Measurements from ENCODE around the gene DYNC1I1.

The DYNC1I1 gene

DNA sequence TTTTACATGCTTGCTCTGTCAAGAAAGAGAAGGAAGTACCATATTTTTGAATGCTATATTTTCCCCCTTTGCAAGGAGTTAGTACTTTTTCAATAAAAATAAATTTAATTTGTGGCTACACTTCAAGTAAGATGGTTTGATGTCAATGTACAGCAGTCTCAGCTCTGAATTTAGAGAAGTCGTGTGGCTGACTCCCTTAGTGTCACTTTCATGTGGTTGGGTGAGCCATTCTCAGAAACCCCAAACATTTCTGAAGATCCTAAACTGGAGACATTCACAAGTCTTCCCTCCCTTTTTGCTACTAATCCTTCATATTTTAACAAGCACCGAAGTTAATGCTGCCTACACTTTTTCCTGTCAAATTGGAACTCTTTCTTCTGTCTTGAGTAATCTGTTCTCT, 244.4 kb downstream of the DYNC1I1 start:
- no peak overlapping the region for H3K27ac ChIP-seq (ENCODE audit: low read depth, low read length)
- no peak overlapping the region for H3K9ac ChIP-seq (ENCODE audit: low read length in 5 of 5)
- no peaks in the 10 kb centered on the region for H3K36me3 ChIP-seq (ENCODE audit: control insufficient read depth in 5 of 5, insufficient read depth in 5 of 5, low read length in 5 of 5)
- no peaks in the 10 kb centered on the region for H3K9me3 ChIP-seq (ENCODE audit: control insufficient read depth in 5 of 5, low read length in 5 of 5)
- H3K27me3 ChIP-seq (ENCODE audit: control insufficient read depth in 5 of 5, insufficient read depth in 4 of 5, low read length in 5 of 5), result no peaks in the 10 kb centered on the region
- no peak overlapping the region for H3K4me3 ChIP-seq (ENCODE audit: low read depth in 1 of 5, low read length in 5 of 5)
- no peaks in the 10 kb centered on the region for H3K4me1 ChIP-seq (ENCODE audit: control insufficient read depth in 5 of 5, insufficient read depth in 5 of 5, low read length in 5 of 5)

DNA sequence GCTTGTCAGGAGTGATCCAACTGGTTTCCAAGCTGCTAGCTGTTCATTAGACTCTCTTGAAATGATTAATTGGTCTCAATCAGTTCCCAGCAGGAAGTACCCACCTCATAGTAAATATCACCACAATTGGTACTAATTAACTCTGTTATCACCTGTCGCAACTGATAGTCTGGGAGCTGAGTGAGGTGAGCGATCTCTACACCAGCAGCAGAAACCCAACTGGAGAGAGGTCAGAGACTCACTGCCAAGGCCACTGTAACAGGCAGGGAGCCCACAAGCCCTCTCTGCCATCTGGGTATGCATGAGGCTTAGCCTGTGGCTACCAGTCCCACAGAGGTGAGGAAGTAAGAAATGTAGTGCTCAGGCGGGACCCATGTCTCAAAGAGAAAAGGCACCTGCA, 245.5 kb downstream of the DYNC1I1 start:
- no peaks in the 10 kb centered on the region for H3K27me3 ChIP-seq (ENCODE audit: control insufficient read depth in 5 of 5, insufficient read depth in 4 of 5, low read length in 5 of 5)
- no peaks in the 10 kb centered on the region for H3K9me3 ChIP-seq (ENCODE audit: control insufficient read depth in 5 of 5, low read length in 5 of 5)
- H3K4me1 ChIP-seq (ENCODE audit: control insufficient read depth in 5 of 5, insufficient read depth in 5 of 5, low read length in 5 of 5), result no peaks in the 10 kb centered on the region
- no peak overlapping the region for H3K4me3 ChIP-seq (ENCODE audit: low read depth in 1 of 5, low read length in 5 of 5)
- no peak overlapping the region for H3K27ac ChIP-seq (ENCODE audit: low read depth, low read length)
- no peak overlapping the region for H3K9ac ChIP-seq (ENCODE audit: low read length in 5 of 5)
- no peaks in the 10 kb centered on the region for H3K36me3 ChIP-seq (ENCODE audit: control insufficient read depth in 5 of 5, insufficient read depth in 5 of 5, low read length in 5 of 5)

DNA sequence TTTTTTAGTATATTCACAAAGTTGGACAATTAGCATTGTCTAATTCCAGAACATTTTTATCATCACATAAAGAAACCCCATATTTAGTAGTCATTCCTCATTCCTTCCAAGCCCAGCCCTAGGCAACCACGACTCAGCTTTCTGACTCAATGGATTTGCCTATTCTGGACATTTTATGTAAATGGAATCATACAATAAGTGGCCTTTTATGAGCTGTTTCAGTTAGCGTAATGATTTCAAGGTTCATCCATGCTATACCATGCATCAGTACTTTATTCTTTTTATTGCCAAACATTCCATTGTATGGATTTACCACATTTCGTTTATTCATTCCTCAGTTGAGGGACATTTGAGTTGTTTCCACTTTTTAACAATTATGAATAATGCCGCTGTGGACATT, 249.2 kb downstream of the DYNC1I1 start:
- Histone ChIP-seq H3K9ac (ENCODE audit: low read length in 5 of 5) (no peak overlapping the region), H3K27me3 (ENCODE audit: control insufficient read depth in 5 of 5, insufficient read depth in 4 of 5, low read length in 5 of 5) (no peaks in the 10 kb centered on the region), H3K4me3 (ENCODE audit: low read depth in 1 of 5, low read length in 5 of 5) (no peak overlapping the region), H3K36me3 (ENCODE audit: control insufficient read depth in 5 of 5, insufficient read depth in 5 of 5, low read length in 5 of 5) (no peaks in the 10 kb centered on the region), H3K27ac (ENCODE audit: low read depth, low read length) (no peak overlapping the region), H3K4me1 (ENCODE audit: control insufficient read depth in 5 of 5, insufficient read depth in 5 of 5, low read length in 5 of 5) (no peaks in the 10 kb centered on the region), H3K9me3 (ENCODE audit: control insufficient read depth in 5 of 5, low read length in 5 of 5) (no peaks in the 10 kb centered on the region)

DNA sequence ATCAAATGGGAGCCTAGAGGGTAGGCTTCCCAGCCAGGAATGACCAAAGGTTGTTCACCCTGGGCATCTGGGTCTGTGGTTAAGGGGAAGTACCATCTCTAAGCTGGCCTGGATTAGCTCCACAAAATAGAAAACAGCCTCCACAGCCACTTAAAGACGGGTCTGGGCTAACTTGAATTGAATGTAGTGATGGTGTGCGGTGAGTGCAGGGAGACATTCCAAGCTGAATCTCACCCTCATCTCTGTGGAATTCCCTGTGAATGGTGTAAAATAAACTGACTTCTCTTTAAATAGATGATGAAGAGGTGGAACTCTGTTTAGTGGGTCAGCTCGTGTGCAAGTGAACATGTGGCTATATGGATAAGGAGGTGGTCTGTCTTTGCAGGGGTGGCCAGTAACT, 251.0 kb downstream of the DYNC1I1 start:
- Histone ChIP-seq H3K4me1 (ENCODE audit: control insufficient read depth in 5 of 5, insufficient read depth in 5 of 5, low read length in 5 of 5) (no peaks in the 10 kb centered on the region), H3K36me3 (ENCODE audit: control insufficient read depth in 5 of 5, insufficient read depth in 5 of 5, low read length in 5 of 5) (no peaks in the 10 kb centered on the region), H3K27me3 (ENCODE audit: control insufficient read depth in 5 of 5, insufficient read depth in 4 of 5, low read length in 5 of 5) (no peaks in the 10 kb centered on the region), H3K9me3 (ENCODE audit: control insufficient read depth in 5 of 5, low read length in 5 of 5) (no peaks in the 10 kb centered on the region), H3K27ac (ENCODE audit: low read depth, low read length) (no peak overlapping the region), H3K9ac (ENCODE audit: low read length in 5 of 5) (no peak overlapping the region), H3K4me3 (ENCODE audit: low read depth in 1 of 5, low read length in 5 of 5) (no peak overlapping the region)

DNA sequence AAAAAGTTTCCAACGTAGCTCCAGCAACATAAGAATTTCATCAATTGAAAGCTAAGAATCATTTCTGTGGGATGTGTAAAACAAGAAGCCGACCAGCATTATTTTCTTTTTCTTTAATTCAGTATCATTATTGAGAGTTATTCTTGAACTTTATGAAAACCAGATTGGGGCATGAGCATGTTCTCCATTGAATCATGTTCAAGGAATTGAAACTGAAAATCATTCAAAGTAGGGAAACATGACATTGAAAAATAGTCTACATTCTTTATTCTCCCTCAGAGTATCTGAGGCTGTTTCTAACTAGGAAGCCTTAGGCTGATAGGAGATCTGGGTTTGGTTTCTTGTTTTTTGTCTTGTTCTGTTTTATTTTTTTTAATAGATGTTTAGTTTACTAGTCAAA, 253.7 kb downstream of the DYNC1I1 start:
- Histone ChIP-seq H3K9ac (ENCODE audit: low read length in 5 of 5) (no peak overlapping the region), H3K36me3 (ENCODE audit: control insufficient read depth in 5 of 5, insufficient read depth in 5 of 5, low read length in 5 of 5) (no peaks in the 10 kb centered on the region), H3K4me1 (ENCODE audit: control insufficient read depth in 5 of 5, insufficient read depth in 5 of 5, low read length in 5 of 5) (no peaks in the 10 kb centered on the region), H3K27me3 (ENCODE audit: control insufficient read depth in 5 of 5, insufficient read depth in 4 of 5, low read length in 5 of 5) (no peaks in the 10 kb centered on the region), H3K27ac (ENCODE audit: low read depth, low read length) (no peak overlapping the region), H3K9me3 (ENCODE audit: control insufficient read depth in 5 of 5, low read length in 5 of 5) (no peaks in the 10 kb centered on the region), H3K4me3 (ENCODE audit: low read depth in 1 of 5, low read length in 5 of 5) (no peak overlapping the region)

DNA sequence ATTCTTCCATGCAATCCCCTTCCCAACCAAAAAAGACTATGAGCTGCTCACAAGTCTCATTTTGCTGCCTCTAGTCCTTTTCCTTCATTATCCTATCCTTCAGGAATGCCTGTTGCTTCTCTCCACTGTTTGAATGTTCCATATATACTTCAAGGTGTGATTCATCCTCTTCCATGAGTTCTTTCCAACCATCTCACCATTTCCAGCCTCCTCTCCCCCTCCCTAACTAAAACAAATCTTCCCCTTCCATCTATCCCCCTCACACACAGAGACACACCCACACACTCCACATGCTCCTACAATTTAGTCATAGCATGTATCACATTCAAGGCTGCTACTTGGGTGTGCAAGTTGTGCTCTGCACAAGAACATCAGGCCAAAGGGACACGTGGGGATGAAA, 254.3 kb downstream of the DYNC1I1 start:
- Histone ChIP-seq H3K9me3 (ENCODE audit: control insufficient read depth in 5 of 5, low read length in 5 of 5) (no peaks in the 10 kb centered on the region), H3K4me1 (ENCODE audit: control insufficient read depth in 5 of 5, insufficient read depth in 5 of 5, low read length in 5 of 5) (no peaks in the 10 kb centered on the region), H3K9ac (ENCODE audit: low read length in 5 of 5) (no peak overlapping the region)

DNA sequence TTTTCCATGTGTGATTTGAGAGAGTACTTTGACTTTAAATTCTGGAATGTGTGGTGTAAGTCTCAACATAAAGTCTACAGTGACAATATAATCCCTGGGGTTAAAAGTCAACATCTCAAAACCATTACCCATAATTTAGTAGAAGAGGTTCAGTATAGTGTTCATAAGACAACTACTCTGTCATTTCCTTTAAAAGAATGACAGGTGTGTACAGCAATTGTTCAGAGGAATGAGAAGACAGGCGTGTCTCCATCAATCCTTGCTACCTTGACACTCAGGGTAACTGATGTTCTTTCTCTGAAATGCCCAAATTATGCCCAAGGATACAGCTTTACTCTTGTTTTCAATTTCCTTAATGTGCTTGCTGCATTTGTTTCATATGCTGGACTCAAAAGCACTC, 256.4 kb downstream of the DYNC1I1 start:
- Histone ChIP-seq H3K27me3 (ENCODE audit: control insufficient read depth in 5 of 5, insufficient read depth in 4 of 5, low read length in 5 of 5) (no peaks in the 10 kb centered on the region), H3K9me3 (ENCODE audit: control insufficient read depth in 5 of 5, low read length in 5 of 5) (no peaks in the 10 kb centered on the region), H3K9ac (ENCODE audit: low read length in 5 of 5) (no peak overlapping the region), H3K4me3 (ENCODE audit: low read depth in 1 of 5, low read length in 5 of 5) (no peak overlapping the region), H3K4me1 (ENCODE audit: control insufficient read depth in 5 of 5, insufficient read depth in 5 of 5, low read length in 5 of 5) (no peaks in the 10 kb centered on the region), H3K27ac (ENCODE audit: low read depth, low read length) (no peak overlapping the region), H3K36me3 (ENCODE audit: control insufficient read depth in 5 of 5, insufficient read depth in 5 of 5, low read length in 5 of 5) (peaks cover 0 to 5% (median 0%) of the 10 kb centered on the region in 5 donors)

More for the DNA sequence above, 254.3 kb downstream of the DYNC1I1 start:
- no peak overlapping the region for H3K27ac ChIP-seq (ENCODE audit: low read depth, low read length)
- no peaks in the 10 kb centered on the region for H3K27me3 ChIP-seq (ENCODE audit: control insufficient read depth in 5 of 5, insufficient read depth in 4 of 5, low read length in 5 of 5)
- H3K4me3 ChIP-seq (ENCODE audit: low read depth in 1 of 5, low read length in 5 of 5), result no peak overlapping the region
- no peaks in the 10 kb centered on the region for H3K36me3 ChIP-seq (ENCODE audit: control insufficient read depth in 5 of 5, insufficient read depth in 5 of 5, low read length in 5 of 5)

DNA sequence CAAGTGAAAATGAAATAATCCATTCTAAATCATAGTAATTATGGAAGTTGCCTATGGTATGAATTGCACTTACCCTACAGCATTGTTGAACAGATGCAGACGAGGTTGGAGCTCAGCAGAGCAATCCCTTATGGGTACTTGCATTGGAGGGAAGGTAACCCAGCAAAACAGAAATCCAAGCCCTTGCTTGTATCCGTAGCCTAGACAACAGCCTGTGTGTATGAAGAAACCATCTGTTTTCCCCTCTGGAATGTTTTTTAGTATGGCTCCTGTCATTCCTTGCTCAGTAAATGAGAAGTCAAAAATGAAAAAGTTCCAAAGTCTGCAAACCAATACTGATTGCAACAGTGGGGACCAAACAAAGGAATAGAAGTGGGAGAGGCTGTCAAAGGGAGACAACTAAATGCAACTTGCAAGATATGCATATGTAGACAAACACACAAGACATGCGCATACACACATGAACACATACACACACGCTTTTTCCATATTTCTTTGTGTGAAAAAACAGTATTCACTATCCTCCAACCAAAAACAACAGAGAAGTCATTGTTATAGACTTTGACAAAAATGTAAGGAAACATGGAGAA, 260.8 kb downstream of the DYNC1I1 start:
- Histone ChIP-seq H3K27ac (ENCODE audit: low read depth, low read length) (no peak overlapping the region), H3K4me3 (ENCODE audit: low read depth in 1 of 5, low read length in 5 of 5) (no peak overlapping the region), H3K4me1 (ENCODE audit: control insufficient read depth in 5 of 5, insufficient read depth in 5 of 5, low read length in 5 of 5) (no peaks in the 10 kb centered on the region), H3K27me3 (ENCODE audit: control insufficient read depth in 5 of 5, insufficient read depth in 4 of 5, low read length in 5 of 5) (no peaks in the 10 kb centered on the region), H3K9me3 (ENCODE audit: control insufficient read depth in 5 of 5, low read length in 5 of 5) (no peaks in the 10 kb centered on the region), H3K9ac (ENCODE audit: low read length in 5 of 5) (no peak overlapping the region), H3K36me3 (ENCODE audit: control insufficient read depth in 5 of 5, insufficient read depth in 5 of 5, low read length in 5 of 5) (peaks cover 0 to 5% (median 0%) of the 10 kb centered on the region in 5 donors)

DNA sequence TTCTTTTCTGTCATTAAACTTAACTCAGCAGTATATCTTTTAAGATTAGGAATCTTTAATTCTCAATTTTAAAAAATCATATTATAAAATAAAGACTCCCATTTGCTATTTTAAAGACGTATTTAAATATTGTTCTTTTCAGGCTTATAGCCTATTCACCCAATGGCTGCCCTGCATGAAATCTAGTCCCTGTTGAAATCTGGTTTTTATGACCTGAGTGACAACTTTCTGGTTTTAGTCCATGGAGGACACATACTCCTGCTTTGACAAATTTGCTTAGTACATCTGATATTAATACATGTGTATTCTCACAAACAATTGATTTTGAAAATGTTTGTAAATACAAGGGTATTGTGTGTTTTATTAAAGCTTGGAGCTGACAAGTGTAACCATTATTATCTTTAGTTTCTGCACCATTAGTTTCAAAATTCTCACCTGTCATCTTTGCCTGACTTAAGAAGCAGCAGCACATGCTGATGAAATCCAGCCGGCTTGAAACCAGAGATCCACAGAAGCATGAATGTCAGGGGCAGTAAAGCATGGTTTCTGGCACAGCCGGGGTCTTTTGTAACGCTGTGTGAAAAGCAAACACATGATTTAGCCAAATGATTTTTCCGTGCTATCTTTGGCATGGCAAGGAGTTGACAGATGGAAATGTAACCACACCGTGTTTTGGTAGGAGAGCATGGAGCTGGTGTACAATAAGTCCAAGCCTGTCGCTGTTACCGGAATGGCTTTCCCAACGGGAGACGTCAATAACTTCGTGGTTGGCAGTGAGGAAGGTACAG, 262.8 kb downstream of the DYNC1I1 start:
- Histone ChIP-seq H3K9ac (ENCODE audit: low read length in 5 of 5) (no peak overlapping the region), H3K36me3 (ENCODE audit: control insufficient read depth in 5 of 5, insufficient read depth in 5 of 5, low read length in 5 of 5) (peaks cover 0 to 5% (median 0%) of the 10 kb centered on the region in 5 donors), H3K4me3 (ENCODE audit: low read depth in 1 of 5, low read length in 5 of 5) (no peak overlapping the region), H3K9me3 (ENCODE audit: control insufficient read depth in 5 of 5, low read length in 5 of 5) (no peaks in the 10 kb centered on the region), H3K27me3 (ENCODE audit: control insufficient read depth in 5 of 5, insufficient read depth in 4 of 5, low read length in 5 of 5) (no peaks in the 10 kb centered on the region), H3K4me1 (ENCODE audit: control insufficient read depth in 5 of 5, insufficient read depth in 5 of 5, low read length in 5 of 5) (no peaks in the 10 kb centered on the region), H3K27ac (ENCODE audit: low read depth, low read length) (no peak overlapping the region)

DNA sequence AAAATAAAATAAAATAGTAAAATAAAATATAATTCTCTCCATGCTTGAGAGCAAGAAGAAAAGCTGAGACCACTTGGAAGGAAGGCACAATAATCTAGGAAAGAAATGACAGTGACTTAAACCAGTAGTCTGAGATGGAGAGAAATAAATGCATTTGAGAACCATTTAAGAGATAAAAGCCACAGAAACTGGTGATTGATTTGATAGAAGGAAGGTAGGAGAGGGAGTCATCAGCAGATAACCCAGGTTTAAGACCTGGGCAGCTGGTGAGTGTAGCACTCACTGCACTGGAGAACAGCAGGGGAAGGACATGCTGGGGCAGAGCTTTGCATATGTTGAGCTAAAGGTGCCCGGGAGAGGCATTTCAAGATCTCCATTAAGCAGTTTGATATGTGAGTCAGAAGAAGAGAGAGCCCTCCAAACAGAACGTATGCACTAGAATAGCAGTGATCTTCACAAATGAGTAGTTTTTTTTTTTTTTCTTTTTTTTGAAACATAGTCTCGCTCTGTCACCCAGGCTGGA, 268.0 kb downstream of the DYNC1I1 start:
- no peaks in the 10 kb centered on the region for H3K27me3 ChIP-seq (ENCODE audit: control insufficient read depth in 5 of 5, insufficient read depth in 4 of 5, low read length in 5 of 5)
- H3K27ac ChIP-seq (ENCODE audit: low read depth, low read length), result no peak overlapping the region
- H3K4me3 ChIP-seq (ENCODE audit: low read depth in 1 of 5, low read length in 5 of 5), result no peak overlapping the region
- H3K36me3 ChIP-seq (ENCODE audit: control insufficient read depth in 5 of 5, insufficient read depth in 5 of 5, low read length in 5 of 5), result no peaks in the 10 kb centered on the region
- H3K4me1 ChIP-seq (ENCODE audit: control insufficient read depth in 5 of 5, insufficient read depth in 5 of 5, low read length in 5 of 5), result no peaks in the 10 kb centered on the region
- no peak overlapping the region for H3K9ac ChIP-seq (ENCODE audit: low read length in 5 of 5)
- no peaks in the 10 kb centered on the region for H3K9me3 ChIP-seq (ENCODE audit: control insufficient read depth in 5 of 5, low read length in 5 of 5)
